B cell (primary cell): Measurements from ENCODE around the gene ZNF680. TPM values are rescaled to one million over a fixed set of nuclear protein-coding genes. Genes with fewer than 3 reads are reported as not detected.

Experiments
- ATAC-seq: fragments of 200-7000 bp; cut with Tn5 transposase; one replicate; pipeline ENCODE4 v1.10.0; 2021; ENCODE audit warnings: low read depth, mild to moderate bottlenecking, moderate number of reproducible peaks, moderate library complexity
- CTCF ChIA-PET: fragments of 350-600 bp; sonication (Branson Sonifier 250); formaldehyde crosslinking; loops from one replicate; lab custom pipeline; 2021; ENCODE audit warnings: antibody characterized with exemption, inconsistent platforms; lab: Charles Lee
- POLR2A ChIA-PET: fragments of 350-600 bp; sonication (Branson Sonifier 250); formaldehyde crosslinking; loops from one replicate; lab custom pipeline; 2021; ENCODE audit warnings: antibody characterized with exemption; lab: Charles Lee
- DNase-seq: peaks from one replicate; pipeline ENCODE4 v3.0.0; 2013
- H2AFZ ChIP-seq: 2 replicates; pipeline ENCODE4 v1.6.1; 2012; ENCODE audit warnings: mild to moderate bottlenecking, low read depth, low read length; ENCODE audit not compliant: insufficient read depth, poor library complexity, severe bottlenecking
- H3K27ac ChIP-seq, 2 donors: 1 replicate in 1 of 2; 2 replicates in 1 of 2; pipeline ENCODE4 v1.5.1; 2012 to 2013; ENCODE audit warnings: low read length in 2 of 2, mild to moderate bottlenecking in 2 of 2, moderate library complexity in 1 of 2
- H3K27me3 ChIP-seq, 4 experiments: fragments of 200-600 bp in 1 of 4; sonication (generic) in 1 of 4; replicated peaks in 1 of 4; 1 replicate in 2 of 4; 2 replicates in 2 of 4; pipeline versions ENCODE4 v1.6.1 to v1.7.0; 2013 to 2016; ENCODE audit warnings: low read length in 3 of 4, mild to moderate bottlenecking in 2 of 4, mixed read lengths in 1 of 4, moderate library complexity in 1 of 4; ENCODE audit not compliant: insufficient read depth in 4 of 4, control insufficient read depth in 3 of 4; ENCODE audit errors: control extremely low read depth in 1 of 4
- H3K36me3 ChIP-seq, 2 experiments: replicated peaks in 1 of 2; 1 replicate in 1 of 2; 2 replicates in 1 of 2; pipeline versions ENCODE4 v1.6.1 to v1.7.1; 2013; ENCODE audit warnings: low read length in 1 of 2; ENCODE audit not compliant: insufficient read depth in 2 of 2, control insufficient read depth in 1 of 2; ENCODE audit errors: control extremely low read depth in 1 of 2, extremely low read depth in 1 of 2
- H3K4me1 ChIP-seq, 2 donors: fragments of 200-600 bp in 1 of 2; sonication (generic) in 1 of 2; 1 replicate in 1 of 2; 2 replicates in 1 of 2; pipeline versions ENCODE4 v1.5.1 to v1.6.1; 2013 to 2017; ENCODE audit warnings: low read length in 2 of 2; ENCODE audit not compliant: control insufficient read depth in 2 of 2, insufficient read depth in 2 of 2
- H3K4me2 ChIP-seq: replicated peaks from 2 replicates; pipeline ENCODE3; 2012; ENCODE audit warnings: mild to moderate bottlenecking, low read depth, low read length; ENCODE audit not compliant: poor library complexity, severe bottlenecking
- H3K4me3 ChIP-seq, 5 experiments: fragments of 200-600 bp in 1 of 5; sonication (generic) in 1 of 5; 1 replicate in 3 of 5; 2 replicates in 2 of 5; pipeline versions ENCODE4 v1.5.1 to v1.7.0; 2011 to 2016; ENCODE audit warnings: low read length in 4 of 5, mild to moderate bottlenecking in 4 of 5, low read depth in 2 of 5, control low read depth in 1 of 5, moderate library complexity in 1 of 5; ENCODE audit not compliant: insufficient read depth in 1 of 5; ENCODE audit errors: control extremely low read depth in 1 of 5, extremely low read depth in 1 of 5
- H3K79me2 ChIP-seq: fragments of 200-600 bp; sonication (generic); one replicate; pipeline ENCODE4 v1.6.0; 2016; ENCODE audit warnings: low read length; ENCODE audit not compliant: control insufficient read depth, insufficient read depth
- H3K9ac ChIP-seq: fragments of 200-600 bp; sonication (generic); 2 replicates; pipeline ENCODE4 v1.6.1; 2017; ENCODE audit warnings: mild to moderate bottlenecking, low read length, moderate library complexity
- H3K9me3 ChIP-seq, 3 donors: one replicate each; pipeline versions ENCODE4 v1.6.1 to v1.7.1; 2013; ENCODE audit warnings: low read length in 2 of 3; ENCODE audit not compliant: control insufficient read depth in 2 of 3, insufficient read depth in 1 of 3; ENCODE audit errors: control extremely low read depth in 1 of 3
- H4K20me1 ChIP-seq: 2 replicates; pipeline ENCODE4 v1.6.0; 2012; ENCODE audit warnings: mild to moderate bottlenecking, low read length; ENCODE audit not compliant: insufficient read depth, control insufficient read depth, poor library complexity, severe bottlenecking
- H3K27ac Mint-ChIP-seq: one replicate; pipeline ENCODE4 v1.8.0; 2021; ENCODE audit warnings: mixed read lengths
- H3K27me3 Mint-ChIP-seq: one replicate; pipeline ENCODE4 v1.8.0; 2021; ENCODE audit warnings: mixed read lengths
- H3K4me1 Mint-ChIP-seq: one replicate; pipeline ENCODE4 v1.8.0; 2021; ENCODE audit warnings: mixed read lengths
- H3K4me3 Mint-ChIP-seq: one replicate; pipeline ENCODE4 v1.8.0; 2021; ENCODE audit warnings: mixed read lengths
- H3K9me3 Mint-ChIP-seq: one replicate; pipeline ENCODE4 v1.8.0; 2022; ENCODE audit warnings: mixed read lengths; ENCODE audit not compliant: insufficient read depth
- EZH2 ChIP-seq: IDR thresholded peaks from 2 replicates; pipeline ENCODE4 v1.6.1; 2012; ENCODE audit warnings: borderline replicate concordance, low read depth, mild to moderate bottlenecking, moderate library complexity, low read length; ENCODE audit not compliant: insufficient read depth, poor library complexity, severe bottlenecking
- WGBS: methylation state at CpG from one replicate; pipeline ENCODE4 v1.1.5; 2013; ENCODE audit warnings: missing lambda C conversion rate; ENCODE audit not compliant: insufficient coverage; 5-methylcytosine and 5-hydroxymethylcytosine counted together
- intact Hi-C: fragments of 100-400 bp; cut with micrococcal nuclease; formaldehyde crosslinking; loops from one replicate; pipeline ENCODE4 v1.10.0; 2022
- polyA plus RNA-seq: library from polyadenylated mRNA; depleted of rRNA; stranded (reverse); fragments of >200 nt; gene quantifications from 2 replicates; pipeline ENCODE4 v1.2.3, GENCODE V29; 2012
- total RNA-seq, 2 donors: library from RNA; stranded (reverse); fragments of 120-200 nt in 1 of 2; gene quantifications; 1 replicate in 1 of 2; 2 replicates in 1 of 2; pipeline versions ENCODE4 v1.2.3 to v1.2.4, GENCODE V29; 2013 to 2022
- TF ChIP-seq, protein P1 (sequence below): fragments of 200-600 bp; IDR thresholded peaks from one replicate; pipeline ENCODE4 v1.8.0; 2022; ENCODE audit warnings: antibody characterized with exemption, mild to moderate bottlenecking

ZNF680 gene
- total and polyA plus RNA-seq, 2 donors (not counting 1 experiment from before 2014, with no cell fraction given): 2.5 to 27.8 TPM

DNA sequence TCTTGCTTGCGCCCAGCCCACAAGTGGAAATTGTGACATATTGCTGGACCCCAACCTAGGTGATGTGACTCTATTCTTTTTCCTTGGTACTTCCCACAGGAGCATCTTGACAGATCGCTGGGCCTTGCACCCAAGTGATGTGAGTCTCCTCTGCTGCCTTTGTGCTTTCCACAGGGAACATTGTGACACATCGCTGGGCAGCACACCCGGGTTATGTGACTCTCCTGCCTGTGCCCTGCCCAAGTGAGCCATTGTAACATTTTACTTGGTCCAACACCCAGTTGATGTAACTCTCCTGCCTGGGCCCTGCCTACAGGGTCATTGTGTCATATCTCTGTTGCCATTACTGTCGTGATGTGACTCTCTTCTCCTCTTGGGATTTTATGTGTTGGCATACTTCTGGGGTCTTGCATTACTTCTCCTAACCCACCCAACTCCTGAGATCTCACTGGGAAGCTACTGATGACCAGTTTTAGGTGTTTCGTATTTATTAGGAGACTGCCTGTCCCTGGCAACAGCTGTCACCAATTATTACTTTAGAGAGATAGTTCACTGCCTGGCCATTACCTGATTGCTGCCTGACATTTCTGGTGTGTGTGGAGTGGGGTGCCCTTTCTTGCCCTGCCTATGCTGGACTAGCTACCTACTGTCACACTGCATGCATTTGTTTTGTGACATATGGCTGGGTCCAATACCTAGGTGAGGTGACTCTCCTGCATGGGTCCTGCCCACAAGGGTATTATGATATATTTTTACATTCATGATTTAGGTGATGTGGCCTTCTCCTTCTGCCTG, 45.4 kb upstream of the ZNF680 start:
- H2AFZ ChIP-seq: no peak overlapping the region
- WGBS: 88% methylated on average over 5 of the region's 6 CpGs
- no peaks in the 10 kb centered on the region for H3K4me1 ChIP-seq
- no peaks in the 10 kb centered on the region for H3K79me2 ChIP-seq
- H3K27ac Mint-ChIP-seq: no peak overlapping the region
- no peaks in the 10 kb centered on the region for H3K9me3 Mint-ChIP-seq
- no peak overlapping the region for H3K9ac ChIP-seq
- H3K27ac ChIP-seq: no peak overlapping the region
- ChIA-PET POLR2A (no interaction called here), CTCF (no interaction called here)
- intact Hi-C loops: no loop called here
- no peaks in the 10 kb centered on the region for H3K27me3 Mint-ChIP-seq
- peaks cover 0 to 10% (median 0%) of the 10 kb centered on the region in 3 donors for H3K9me3 ChIP-seq
- no peak overlapping the region for H3K4me2 ChIP-seq
- TF ChIP-seq EZH2: no peak
- TF ChIP-seq, protein P1, sequence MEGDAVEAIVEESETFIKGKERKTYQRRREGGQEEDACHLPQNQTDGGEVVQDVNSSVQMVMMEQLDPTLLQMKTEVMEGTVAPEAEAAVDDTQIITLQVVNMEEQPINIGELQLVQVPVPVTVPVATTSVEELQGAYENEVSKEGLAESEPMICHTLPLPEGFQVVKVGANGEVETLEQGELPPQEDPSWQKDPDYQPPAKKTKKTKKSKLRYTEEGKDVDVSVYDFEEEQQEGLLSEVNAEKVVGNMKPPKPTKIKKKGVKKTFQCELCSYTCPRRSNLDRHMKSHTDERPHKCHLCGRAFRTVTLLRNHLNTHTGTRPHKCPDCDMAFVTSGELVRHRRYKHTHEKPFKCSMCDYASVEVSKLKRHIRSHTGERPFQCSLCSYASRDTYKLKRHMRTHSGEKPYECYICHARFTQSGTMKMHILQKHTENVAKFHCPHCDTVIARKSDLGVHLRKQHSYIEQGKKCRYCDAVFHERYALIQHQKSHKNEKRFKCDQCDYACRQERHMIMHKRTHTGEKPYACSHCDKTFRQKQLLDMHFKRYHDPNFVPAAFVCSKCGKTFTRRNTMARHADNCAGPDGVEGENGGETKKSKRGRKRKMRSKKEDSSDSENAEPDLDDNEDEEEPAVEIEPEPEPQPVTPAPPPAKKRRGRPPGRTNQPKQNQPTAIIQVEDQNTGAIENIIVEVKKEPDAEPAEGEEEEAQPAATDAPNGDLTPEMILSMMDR: no peak
- H3K36me3 ChIP-seq: no peaks in the 10 kb centered on the region
- H4K20me1 ChIP-seq: no peaks in the 10 kb centered on the region
- no peaks in the 10 kb centered on the region for H3K4me1 Mint-ChIP-seq
- ATAC-seq: no peak
- no peaks in the 10 kb centered on the region for H3K27me3 ChIP-seq
- H3K4me3 Mint-ChIP-seq: no peak overlapping the region
- DNase-seq: no peak
- H3K4me3 ChIP-seq: no peak overlapping the region

GRCh38 chr7:64606385-64606784, 43.5 kb upstream of the ZNF680 start:
- Mint-ChIP-seq H3K4me3 (no peak overlapping the region), H3K27ac (no peak overlapping the region), H3K9me3 (no peaks in the 10 kb centered on the region), H3K27me3 (no peaks in the 10 kb centered on the region), H3K4me1 (no peaks in the 10 kb centered on the region)
- H3K4me2 ChIP-seq: no peak overlapping the region
- no peak for ATAC-seq
- H3K36me3 ChIP-seq: no peaks in the 10 kb centered on the region
- H3K27ac ChIP-seq: no peak overlapping the region
- no peak for TF ChIP-seq EZH2
- TF ChIP-seq, protein P1: no peak
- no peaks in the 10 kb centered on the region for H3K27me3 ChIP-seq
- ChIA-PET CTCF (no interaction called here), POLR2A (no interaction called here)
- peaks cover 0 to 7% (median 0%) of the 10 kb centered on the region in 3 donors for H3K9me3 ChIP-seq
- no peak overlapping the region for H2AFZ ChIP-seq
- DNase-seq: no peak
- no peaks in the 10 kb centered on the region for H4K20me1 ChIP-seq
- H3K79me2 ChIP-seq: no peaks in the 10 kb centered on the region
- intact Hi-C loops: no loop called here
- no peak overlapping the region for H3K9ac ChIP-seq
- no peaks in the 10 kb centered on the region for H3K4me1 ChIP-seq
- H3K4me3 ChIP-seq: no peak overlapping the region
